UCSD-AML1 (cell line): ENCODE data around the gene ADCYAP1R1.

ENCODE experiments used
- DNase-seq: peaks from one replicate; lab custom pipeline; 2025; ENCODE audit not compliant: unreplicated experiment; lab: John Stamatoyannopoulos, UW

ADCYAP1R1 gene

DNA sequence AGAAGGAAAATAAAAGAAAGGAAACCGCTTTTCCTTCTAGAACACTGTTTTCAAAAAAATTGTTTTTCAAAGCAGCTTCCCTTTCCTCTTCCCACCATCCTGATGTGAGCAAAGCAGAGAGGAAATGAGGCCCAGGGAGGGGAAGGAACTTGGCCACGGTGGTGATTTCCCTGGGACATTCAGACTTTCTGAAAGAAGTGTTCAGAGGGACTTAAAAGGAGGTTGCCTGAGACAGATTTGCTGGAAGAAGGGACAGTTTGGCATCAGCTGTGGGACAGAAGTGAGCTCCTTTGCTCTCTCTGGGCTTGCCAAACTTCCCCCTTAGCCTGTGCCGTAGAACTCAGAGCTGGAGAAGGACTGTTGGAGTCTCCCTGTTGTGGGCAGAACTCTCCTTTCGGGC is 30.3 kb downstream of the ADCYAP1R1 start:
- no peak for DNase-seq

DNA sequence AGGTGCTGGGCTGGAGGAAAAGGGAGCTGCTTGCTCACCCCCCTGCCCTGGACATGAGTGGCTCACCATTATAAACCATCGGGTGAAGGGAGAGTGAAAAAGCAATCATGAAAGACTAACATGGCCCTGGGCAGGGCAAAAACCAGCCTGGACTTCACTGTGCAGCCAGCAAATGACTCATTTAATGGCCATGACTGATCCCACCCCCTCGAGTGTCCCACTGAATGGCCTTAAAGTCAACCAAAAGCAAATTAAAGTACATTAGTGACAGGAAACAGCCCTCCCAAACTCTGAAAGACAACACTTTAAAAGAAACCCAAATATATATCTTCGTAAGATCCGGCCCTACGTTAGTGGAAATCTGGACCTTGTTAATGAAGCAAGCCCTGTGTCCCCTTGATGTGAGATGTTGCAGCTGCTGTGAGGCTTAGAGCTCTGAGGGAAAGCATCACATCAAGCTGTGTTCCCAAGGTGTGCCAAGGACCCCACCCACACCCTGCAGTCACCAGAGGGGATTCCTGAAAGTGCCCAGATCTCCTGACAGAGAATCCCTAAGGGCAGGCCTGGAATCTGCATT is 31.2 kb downstream of the ADCYAP1R1 start:
- no peak for DNase-seq

DNA sequence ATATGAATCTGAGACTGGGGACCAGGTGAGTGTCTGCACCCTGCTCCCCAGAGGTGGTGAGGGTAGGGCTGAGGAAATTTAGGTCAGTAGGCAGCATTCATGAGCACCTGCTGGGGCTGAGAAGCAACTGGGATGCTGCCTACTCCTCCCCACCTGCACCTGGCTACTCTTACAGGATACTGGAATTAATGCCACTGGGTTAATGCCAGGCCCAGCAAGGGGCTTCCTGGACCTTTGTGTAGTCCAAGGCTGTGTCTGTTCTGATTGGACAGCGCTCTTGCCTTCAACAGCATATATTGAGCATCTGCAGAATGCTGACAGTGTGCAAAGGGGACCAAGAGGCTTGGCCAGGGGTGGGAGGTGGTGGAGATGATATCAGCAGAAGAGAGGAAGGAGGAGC is 32.1 kb downstream of the ADCYAP1R1 start:
- no peak for DNase-seq

DNA sequence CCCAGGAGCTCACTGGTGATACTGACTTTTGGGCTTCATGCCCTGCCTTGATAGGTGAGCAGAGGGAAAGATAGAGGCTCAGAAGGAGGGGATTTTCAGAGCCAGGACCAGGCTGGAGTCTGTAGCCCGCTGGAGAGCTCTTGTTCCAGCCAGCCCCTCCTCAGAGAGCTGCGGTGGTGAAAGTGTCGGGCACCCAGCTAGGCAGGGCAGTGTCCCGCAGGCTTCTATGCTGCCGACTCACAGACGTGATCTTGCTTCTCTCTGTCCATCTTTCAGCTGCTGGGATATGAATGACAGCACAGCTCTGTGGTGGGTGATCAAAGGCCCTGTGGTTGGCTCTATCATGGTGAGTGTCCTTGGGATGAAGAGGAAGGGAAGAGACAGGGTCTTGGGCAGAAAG is 35.2 kb downstream of the ADCYAP1R1 start:
- DNase-seq = no peak

DNA sequence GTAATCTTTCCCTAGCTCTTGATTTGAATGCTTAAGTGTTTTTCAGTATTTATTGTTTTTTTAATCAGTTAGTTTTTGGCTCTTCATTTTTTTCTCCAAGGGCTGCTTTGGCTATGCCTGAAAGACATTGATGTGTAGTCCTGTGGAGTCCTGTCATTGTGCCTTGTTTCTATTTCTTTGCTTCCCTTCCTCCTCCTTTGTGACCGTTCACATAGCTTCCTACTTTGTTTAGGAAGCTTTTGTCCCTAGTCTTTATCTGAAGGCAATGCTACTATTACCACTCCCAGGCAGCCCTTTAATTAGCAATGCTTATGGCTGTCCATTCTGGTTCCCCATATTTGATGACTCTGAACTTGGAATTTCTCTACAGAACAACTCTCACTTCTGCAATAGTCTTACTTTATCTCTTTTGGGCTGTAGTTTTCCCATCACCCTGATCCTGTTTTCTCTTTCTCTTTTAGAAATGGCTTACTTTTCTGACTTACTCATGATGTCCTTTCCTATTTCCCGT is 39.9 kb downstream of the ADCYAP1R1 start:
- DNase-seq = no peak

DNA sequence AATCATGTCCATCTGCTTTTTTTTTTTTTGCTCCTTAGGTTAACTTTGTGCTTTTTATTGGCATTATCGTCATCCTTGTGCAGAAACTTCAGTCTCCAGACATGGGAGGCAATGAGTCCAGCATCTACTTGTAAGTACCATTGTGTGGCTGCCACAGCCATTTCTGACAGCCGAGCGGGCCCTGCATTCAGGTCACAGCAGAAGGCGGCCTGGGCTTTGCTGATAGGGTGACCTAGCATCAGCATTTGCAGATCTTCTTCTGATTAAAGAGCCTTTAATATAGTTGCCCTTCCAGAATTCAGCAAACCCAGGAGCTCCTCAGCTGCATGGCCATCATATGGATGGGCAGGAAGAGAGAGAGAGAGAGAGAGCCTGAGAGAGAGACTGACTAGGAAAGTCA is 40.5 kb downstream of the ADCYAP1R1 start:
- no peak for DNase-seq

DNA sequence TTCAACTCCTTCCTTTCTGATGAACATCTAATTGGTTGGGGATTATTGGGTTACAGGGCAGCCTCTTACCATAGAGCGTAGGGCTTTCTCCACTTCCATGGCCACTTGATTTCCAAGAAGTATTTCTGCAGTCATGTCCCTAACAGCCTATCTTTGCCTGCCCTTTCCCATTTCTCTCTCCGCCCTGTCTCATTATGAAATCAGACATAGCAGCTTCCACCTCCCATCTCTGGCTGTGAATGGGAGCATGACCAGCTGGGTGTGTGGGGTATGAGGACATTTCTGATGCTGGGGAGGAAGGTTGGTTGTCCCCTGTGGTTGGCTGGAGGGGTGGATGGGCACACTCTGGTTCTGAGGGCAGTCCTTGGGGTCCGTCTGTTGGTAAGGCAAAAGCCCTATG is 41.2 kb downstream of the ADCYAP1R1 start:
- DNase-seq = no peak

DNA sequence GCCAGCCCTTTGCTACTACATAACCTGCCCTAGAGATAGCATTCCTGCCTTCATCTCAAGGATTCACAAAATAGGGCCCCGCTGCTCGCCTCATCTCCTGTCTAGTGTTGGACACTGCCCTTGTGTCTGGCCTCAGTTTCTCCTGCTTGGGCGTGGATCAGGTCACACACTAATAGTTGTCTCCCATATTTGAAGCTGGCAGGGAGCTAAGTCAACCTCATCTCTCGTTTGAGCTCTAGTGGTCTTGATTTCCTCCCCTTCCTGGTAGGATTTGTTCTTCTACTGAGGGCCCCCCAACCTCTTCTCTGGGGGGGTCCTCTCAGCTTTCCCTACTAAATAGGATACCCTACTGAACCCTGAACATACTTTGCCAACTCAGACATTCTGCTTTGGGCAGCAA is 42.2 kb downstream of the ADCYAP1R1 start:
- DNase-seq = no peak

DNA sequence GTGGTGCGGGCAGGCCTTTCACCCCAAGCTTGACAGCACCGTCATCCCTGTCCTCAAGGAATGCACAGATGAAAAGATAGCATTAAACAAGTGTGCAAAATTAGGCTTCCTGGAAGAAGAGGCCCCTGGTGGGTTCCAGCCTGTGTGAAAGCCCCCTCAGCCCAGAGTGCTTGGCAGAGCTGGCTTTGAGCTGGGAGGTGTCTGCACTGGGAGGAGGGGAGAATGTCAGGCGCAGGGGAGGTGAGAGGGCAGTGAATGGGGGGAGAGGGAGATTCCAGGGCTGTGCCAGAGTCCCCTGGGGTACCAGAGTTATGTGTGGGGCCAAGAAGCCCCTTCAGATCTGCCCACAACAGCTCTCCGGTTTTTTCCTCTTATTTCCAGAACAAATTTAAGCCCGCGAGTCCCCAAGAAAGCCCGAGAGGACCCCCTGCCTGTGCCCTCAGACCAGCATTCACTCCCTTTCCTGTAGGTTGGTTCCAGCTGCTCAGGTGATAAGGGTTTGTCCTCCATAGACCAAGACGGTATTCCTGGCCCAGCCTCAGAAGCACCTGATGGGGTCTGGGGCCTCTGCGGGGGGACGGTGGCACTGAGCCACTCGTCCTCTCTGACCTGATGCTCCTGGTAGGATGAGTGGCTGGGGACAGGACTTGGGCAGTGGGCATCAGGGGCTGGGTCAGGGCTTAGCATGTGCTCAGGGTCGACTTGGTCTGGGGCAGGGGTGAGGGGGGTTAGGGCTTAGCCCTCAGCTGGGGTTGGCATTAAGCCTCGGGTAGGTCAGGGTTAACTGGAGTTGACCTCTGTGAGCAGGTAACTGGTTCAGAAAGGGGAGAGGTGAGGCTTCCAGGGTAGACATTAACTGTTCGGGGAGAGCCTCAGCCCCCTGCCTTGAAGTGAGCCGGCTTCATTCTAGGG is 43.4 kb downstream of the ADCYAP1R1 start:
- no peak for DNase-seq

DNA sequence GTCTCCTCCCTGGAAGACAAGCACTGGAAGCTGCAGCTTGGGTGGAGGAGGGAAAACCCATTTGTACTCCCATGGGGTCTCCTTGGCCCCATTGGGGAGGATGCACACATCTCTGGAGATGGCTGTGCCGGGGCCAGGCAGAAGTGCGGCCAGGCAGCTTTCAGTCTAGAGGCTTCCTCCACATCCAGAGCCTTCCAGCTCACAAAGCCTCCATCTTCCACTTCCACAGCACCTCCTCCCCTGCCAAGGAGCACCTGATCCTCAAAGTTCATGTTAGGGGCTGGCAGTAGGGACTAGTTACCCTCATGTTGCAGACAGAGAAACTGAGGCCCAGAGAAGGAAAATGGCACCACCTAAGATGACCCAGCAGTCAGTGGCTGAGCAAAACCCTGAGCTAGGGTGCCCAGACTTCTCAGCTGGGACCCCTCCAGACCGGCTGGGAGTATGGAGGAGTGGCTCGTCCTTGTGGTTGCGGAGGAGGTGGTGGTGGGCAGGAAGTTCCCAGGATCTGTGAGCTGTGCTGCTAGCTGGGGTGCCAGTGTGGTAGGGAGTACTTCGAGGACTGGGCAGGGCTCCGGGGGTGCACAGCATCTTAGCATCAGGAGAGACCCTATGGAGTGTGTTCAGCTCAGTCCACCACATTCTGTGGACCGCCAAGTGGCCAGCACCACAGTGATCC is 44.2 kb downstream of the ADCYAP1R1 start:
- DNase-seq = no peak

DNA sequence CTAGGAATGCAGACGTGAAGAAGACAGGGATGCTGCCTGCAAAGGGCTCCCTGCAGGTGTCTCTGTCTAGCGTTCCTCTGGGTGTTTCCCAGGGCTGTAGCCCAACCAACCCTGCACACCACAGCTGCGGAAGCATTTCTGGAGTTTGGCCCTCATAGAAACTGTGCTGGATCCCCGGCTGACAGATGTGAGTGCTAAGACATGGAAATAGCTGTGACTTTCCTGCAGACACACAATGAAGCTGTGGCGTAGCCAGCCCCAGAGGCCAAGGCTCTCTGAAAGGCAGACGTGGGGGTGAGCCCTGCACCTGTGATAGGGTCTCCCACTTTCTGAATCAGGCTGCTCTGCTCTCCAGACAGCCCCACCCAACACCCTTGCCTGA is 44.8 kb downstream of the ADCYAP1R1 start:
- DNase-seq = no peak

DNA sequence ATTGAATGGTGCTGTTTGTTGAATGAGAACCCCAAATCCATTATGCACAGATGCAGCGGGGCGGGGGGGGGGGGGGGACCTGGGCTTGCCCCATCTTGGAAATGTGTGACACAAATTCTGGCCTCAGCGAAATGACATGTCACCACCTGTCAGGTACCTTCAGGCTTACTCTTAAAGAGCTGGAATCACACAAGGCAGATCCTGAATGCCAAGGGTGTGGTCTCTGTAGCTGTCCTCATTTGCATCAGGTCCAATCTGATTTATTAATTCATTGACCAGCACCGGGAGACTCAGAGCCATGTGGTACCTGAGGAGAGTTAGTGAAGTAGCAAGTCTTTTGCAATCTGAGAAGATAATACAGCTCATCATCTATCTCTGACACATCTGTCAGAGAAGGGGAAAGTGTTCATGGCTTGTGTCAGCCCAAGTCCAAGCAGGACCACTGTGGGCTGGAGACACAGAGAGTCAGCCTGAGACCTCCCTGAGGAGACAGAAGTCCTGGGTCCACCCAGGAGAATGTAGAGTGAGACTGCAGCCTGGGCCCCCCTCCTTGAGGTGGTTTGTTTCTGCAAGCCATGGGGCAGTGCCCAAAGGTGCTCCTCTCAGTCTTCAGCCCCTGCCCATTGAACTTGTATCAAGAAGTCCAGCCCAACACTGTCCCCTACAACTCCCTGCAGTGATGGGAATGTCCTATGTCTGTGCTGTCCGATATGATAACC is 46.7 kb downstream of the ADCYAP1R1 start:
- DNase-seq = no peak

DNA sequence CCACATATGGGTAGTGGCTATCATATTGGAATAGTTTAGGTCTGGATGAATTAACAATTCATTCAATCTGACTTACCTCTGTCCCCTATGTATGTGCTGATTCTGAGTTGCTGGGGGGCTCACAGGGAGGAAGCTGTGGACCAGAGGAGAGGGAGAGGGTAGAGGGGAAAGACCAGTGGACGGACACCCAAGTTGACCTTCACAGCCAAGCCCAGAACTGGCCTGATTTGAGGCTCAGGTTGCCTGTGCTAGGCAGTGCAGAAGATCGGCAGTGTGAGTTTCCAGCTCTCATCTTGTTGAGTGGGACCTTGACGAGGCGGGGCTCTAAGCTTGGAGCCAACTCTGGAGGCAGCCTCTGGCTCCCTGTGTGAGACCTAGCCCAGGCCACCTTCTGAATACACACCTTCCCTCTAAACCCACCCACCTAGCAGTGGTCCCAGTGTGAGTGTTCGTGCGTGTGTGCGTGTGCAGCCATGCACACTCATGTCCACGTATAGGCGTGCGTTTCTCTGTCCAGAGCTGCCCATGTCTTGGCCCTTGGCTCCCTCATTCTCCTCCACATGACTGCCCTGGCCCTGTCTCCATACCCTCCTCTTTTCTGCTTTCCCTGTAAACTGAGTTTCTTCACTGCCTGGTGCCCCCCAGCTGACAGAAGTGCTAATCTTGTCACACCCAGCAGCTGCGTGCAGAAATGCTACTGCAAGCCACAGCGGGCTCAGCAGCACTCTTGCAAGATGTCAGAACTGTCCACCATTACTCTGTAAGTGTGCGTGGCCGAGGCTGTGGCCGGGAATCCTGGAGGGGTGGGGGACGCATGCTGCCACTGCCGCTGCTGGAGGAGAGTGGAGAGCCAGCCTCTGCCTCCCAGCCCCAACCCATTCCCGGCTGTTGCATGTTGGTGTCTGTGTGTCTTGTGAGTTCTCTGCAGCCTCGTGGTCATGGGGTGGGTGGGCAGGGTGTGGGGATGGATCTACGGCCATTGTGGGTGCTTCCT is 47.6 kb downstream of the ADCYAP1R1 start:
- no peak for DNase-seq

DNA sequence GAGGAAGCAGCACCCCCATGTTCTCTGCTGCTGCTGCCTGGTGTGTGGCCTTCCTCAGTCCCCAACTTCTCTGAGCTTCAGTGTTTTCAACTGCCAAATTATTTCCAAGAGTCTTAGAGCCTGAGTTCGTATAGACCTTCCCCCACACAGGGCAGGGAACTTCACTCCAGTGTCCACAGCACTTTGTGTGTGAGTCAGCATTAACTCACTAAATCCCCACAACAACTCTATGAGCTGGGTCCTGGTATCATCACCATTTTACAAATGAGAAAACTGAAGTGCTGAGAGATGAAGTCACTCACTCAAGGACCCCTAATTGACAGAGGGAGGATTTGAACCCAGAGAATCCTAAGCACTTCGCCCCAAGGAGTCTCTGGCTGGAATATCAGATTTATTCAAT is 48.3 kb downstream of the ADCYAP1R1 start:
- no peak for DNase-seq

DNA sequence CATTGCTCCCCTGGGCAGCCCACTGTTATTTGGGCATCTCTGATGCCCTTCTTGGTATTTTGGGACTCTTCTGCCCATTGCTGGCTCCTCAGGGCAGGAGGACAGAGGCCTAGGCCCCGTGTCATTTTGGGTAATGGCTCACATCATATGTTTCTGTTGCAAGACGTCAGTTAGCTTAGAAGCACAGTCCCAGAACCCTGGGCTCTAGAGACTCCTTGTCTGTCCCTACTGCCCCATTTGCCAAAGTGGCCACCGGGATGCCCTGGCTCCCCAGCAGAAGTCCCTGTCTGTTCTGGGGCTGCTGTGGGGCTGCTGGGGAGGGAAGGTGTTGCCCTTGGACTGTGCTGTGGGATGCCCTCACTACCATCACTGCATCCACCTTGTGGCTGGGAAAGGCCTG is 48.8 kb downstream of the ADCYAP1R1 start:
- no peak for DNase-seq

DNA sequence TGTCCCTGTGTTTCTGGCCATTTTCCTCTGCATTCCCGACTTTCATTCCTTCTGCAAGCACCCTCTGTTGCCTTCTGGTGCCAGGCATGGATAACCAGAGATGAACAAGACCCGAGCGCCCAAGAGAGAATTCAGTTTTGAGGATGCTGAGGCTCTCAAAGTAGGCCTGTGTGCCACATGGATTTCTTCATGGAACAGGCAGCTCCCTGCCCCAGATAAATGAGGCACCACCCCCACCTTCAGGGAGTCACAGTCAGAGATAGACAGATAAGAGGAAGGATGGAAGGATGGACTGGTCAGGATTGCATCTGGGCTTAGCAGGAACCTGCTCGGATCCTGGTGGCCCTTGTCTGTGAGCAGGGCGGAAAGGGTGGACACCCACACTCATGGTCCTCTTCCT is 49.4 kb downstream of the ADCYAP1R1 start:
- no peak for DNase-seq

DNA sequence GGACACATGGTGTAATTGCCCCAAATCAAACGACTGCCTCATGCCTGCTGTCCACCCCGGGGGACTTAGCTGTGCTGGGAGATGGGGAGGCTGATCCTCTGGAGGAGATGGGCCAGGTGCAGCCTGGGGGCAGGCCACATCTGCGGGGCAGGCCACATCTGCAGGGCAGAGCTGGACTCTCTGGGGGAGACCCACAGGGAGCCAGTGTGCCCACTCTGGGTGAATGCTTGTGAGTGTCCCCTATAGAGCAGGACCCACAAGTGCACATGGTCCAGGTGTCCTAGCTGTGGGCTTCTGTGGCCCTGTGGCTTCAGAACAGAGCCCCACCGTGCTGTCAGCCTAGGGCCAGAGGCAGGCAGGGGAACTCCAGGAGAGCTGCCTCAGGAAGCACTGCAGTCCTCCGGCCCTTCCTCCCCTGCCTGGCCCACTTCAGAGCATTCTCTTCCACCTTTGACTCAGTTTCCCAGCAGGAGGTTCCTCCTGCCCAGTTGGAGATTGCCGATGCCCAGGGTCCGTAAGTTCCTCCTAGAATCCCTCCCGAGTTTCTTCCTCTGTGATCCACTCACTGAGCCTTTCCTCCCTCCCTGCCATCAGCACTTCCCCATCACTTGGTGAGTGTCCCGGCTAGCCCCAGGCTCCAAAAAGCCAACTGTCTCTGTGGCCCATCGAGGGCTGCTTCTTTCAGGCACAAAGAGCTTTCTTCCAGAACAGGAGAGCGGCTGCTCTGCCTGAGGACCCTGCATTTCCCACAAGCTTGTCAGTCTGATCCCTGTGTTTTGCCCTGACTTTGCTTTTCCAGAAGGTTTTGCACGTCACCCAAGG is 50.3 kb downstream of the ADCYAP1R1 start:
- DNase-seq = no peak

DNA sequence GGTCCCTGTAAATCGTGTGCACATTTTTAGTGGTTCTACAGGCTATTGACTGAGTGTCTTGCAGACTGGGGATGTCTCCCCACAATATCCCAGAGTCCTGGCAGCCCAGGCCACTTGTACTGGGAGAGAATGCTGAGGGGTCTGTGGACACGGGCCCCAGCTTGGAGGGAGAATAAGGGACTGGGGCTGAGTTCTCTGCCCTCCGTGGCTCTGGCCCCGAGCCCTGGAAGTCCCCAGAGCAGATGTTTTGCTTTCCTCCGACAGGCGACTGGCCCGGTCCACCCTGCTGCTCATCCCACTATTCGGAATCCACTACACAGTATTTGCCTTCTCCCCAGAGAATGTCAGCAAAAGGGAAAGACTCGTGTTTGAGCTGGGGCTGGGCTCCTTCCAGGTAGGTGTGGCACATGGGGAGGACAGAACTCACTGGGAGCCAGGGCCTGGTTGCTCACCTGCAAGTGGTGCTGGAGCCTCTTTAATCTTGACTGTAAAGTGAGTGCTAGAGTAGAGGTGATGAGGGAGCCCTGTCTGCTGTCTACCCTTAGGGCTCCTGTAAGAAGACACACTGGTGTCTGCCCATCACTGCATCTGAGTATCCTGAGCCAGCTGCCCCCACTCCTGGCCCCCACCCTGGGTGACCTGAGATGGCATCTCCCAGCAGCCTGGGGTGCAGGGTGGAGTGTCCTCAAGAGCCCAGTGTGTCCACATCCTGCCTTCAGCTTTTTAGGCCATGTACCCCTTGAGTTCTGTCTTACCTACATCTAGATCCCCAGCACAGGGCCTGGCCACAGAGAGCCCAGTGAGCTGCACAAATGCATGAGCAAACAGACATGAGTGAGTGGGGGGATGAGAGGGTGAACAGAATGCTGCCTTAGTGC is 51.1 kb downstream of the ADCYAP1R1 start:
- no peak for DNase-seq
